Astrocyte (in vitro differentiated cells and primary cell): Measurements from ENCODE around the gene PRPF4.

Experiments
- CTCF ChIP-seq: IDR thresholded peaks from 2 replicates; pipeline ENCODE4 v1.5.1; 2011; ENCODE audit warnings: low read depth, mild to moderate bottlenecking, inconsistent platforms, low read length, moderate library complexity; ENCODE audit not compliant: insufficient read depth
- EZH2 ChIP-seq: IDR thresholded peaks from 2 replicates; pipeline ENCODE4 v1.6.1; 2012; ENCODE audit warnings: mild to moderate bottlenecking, low read length, inconsistent platforms; ENCODE audit not compliant: insufficient read depth

DNA sequence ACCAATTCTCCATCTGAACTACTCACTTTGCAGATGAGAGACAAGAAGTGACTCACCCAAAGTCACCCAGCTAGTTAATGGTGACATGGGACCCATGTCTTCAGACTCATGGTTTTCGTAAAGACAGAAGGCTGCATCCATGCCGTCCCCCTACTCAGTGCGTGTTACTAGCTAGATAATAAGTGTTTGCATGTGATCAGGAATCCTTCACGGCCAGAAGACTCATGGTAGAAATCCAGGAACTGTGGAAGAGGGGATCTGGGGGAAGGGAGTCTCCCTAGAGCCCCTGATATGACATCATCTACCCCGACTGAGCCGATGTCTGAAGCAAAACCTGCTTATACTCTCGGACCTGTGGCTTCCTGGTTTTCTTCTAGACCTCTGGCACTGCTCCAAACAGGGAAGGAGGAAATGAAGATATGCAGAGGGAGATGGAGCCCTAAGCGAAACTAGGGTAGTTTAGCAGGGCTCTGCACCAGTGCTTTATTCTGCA lies 24.4 kb downstream of the PRPF4 start:
- TF ChIP-seq CTCF (no peak), EZH2 (no peak)
